Spleen (tissue), 7 donors: Measurements from ENCODE around the gene PEAR1.

Experiments
- POLR2A ChIP-seq, 3 donors: fragments of 450-650 bp; IDR thresholded peaks; one replicate each; pipeline ENCODE4 v1.5.1; 2017; ENCODE audit warnings: antibody characterized with exemption in 3 of 3, mild to moderate bottlenecking in 1 of 3
- TF ChIP-seq, protein P1 (sequence below), 11 experiments: fragments of 200-600 bp in 7 of 11; fragments of 450-650 bp in 4 of 11; sonication (generic) in 4 of 11; IDR thresholded peaks in 8 of 11; conservative IDR thresholded peaks in 3 of 11; 1 replicate in 7 of 11; 2 replicates in 4 of 11; pipeline versions ENCODE4 v1.4.0 to v1.8.0; 2016 to 2021; ENCODE audit warnings: antibody characterized with exemption in 11 of 11, inconsistent platforms in 4 of 11, mild to moderate bottlenecking in 1 of 11
- donor health status: DM: no; HTN: no; CAD: no; lungs with moderate emphysema.
- donor health status: DM: no; HTN: no; CAD: no.
- donor health status: DM: no; HTN: no; CAD: no.

DNA sequence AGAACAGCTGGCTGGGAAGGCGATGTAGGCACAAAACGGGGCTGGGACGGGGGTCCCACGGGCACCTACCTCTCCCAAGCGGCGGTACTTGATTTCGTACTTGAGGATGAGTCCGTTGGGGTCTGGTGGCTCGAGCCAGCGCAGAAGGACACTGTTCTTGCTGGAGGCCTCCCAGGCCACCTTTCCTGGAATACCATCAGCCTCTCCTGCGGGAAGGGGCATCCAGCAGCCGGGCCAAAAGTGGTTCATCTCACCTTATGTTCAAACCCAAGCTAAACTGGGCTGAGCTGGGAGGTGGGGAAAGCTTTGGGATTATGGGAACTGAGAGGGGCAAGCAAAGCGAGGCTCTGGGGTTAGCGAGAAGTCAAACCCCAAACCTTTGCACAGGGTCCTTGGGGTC is 48.9 kb upstream of the PEAR1 start:
- no peak for TF ChIP-seq POLR2A (IDR thresholded peaks at IDR 0.05)
- TF ChIP-seq, protein P1, sequence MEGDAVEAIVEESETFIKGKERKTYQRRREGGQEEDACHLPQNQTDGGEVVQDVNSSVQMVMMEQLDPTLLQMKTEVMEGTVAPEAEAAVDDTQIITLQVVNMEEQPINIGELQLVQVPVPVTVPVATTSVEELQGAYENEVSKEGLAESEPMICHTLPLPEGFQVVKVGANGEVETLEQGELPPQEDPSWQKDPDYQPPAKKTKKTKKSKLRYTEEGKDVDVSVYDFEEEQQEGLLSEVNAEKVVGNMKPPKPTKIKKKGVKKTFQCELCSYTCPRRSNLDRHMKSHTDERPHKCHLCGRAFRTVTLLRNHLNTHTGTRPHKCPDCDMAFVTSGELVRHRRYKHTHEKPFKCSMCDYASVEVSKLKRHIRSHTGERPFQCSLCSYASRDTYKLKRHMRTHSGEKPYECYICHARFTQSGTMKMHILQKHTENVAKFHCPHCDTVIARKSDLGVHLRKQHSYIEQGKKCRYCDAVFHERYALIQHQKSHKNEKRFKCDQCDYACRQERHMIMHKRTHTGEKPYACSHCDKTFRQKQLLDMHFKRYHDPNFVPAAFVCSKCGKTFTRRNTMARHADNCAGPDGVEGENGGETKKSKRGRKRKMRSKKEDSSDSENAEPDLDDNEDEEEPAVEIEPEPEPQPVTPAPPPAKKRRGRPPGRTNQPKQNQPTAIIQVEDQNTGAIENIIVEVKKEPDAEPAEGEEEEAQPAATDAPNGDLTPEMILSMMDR (IDR thresholded peaks at IDR 0.05 in 8 of 11, conservative IDR thresholded peaks at IDR 0.05 in 3 of 11) = no peak
